ENCODE results near the gene PPP1R3G.

Gene PPP1R3G

DNA sequence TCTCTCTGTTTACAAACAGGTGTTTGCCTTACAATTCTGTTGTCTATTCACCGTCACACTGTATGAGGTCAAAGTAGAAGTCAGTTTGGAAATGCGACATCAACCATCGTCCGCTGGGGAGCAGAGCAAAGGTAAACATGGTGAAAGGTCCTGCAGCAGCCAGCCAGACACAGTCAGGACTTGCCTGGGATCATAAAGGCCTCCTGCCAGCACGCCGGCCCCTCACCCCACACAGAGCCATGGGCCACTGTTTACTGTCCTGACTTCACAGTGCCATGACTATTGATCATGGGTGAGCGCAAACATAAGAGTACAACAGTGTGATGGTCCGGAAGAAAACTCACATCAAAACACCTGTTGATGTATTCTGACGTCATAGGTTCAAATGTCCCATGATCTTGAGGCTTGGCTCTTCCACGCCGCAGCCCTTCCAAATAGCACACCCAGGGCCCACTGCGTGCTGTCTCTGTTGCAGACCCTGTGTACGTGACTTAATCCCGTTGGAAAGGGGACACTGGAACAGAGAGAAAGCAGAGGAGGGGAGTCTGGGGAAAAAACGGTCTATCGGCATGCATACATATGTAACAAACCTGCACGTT, 16.9 kb upstream of the PPP1R3G start:
- no peaks in the 10 kb centered on the region for H3K9me3 ChIP-seq (ENCODE audit: control insufficient read depth, low read length)
- no peak overlapping the region for H3K4me3 ChIP-seq (ENCODE audit: insufficient read depth, low read depth, low read length)

DNA sequence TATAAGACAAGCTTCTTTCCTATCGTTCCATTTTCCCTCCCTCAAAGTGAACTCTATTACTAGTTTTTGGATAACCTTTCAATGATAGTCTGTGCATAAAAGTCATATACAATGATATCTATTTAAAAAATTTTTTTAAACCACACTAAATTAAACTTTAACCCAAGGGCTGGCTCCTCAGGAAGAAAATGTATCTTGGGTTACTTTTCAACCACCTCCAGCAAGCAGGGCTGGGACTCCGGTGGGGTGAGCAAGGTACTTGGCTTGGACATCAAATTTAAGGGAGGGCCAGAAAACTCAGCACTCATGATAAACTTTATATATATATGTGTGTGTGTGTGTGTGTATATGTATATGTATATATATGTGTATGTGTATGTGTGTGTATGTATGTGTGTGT, 13.9 kb upstream of the PPP1R3G start:
- no peaks in the 10 kb centered on the region for H3K4me1 ChIP-seq (ENCODE audit: control insufficient read depth, insufficient read depth, low read length)
- no peak overlapping the region for H3K27ac ChIP-seq (ENCODE audit: insufficient read depth, low read depth, low read length, poor library complexity, severe bottlenecking)
- no peaks in the 10 kb centered on the region for H3K36me3 ChIP-seq (ENCODE audit: control insufficient read depth, insufficient read depth, low read length)
- no peaks in the 10 kb centered on the region for H3K27me3 ChIP-seq (ENCODE audit: control insufficient read depth, insufficient read depth, low read length, poor library complexity, severe bottlenecking)
- WGBS, 2 experiments, result 100% methylated on average over 1 of the region's 2 CpGs
- no peaks in the 10 kb centered on the region for H3K9me3 ChIP-seq (ENCODE audit: control insufficient read depth, low read length)
- H3K4me3 ChIP-seq (ENCODE audit: insufficient read depth, low read depth, low read length), result no peak overlapping the region

More for the DNA sequence above, 16.9 kb upstream of the PPP1R3G start:
- no peaks in the 10 kb centered on the region for H3K27me3 ChIP-seq (ENCODE audit: control insufficient read depth, insufficient read depth, low read length, poor library complexity, severe bottlenecking)
- H3K27ac ChIP-seq (ENCODE audit: insufficient read depth, low read depth, low read length, poor library complexity, severe bottlenecking), result no peak overlapping the region
- no peaks in the 10 kb centered on the region for H3K4me1 ChIP-seq (ENCODE audit: control insufficient read depth, insufficient read depth, low read length)
- WGBS, 2 experiments, result 93 to 94% methylated on average over 17 of the region's 17 CpGs
- no peaks in the 10 kb centered on the region for H3K36me3 ChIP-seq (ENCODE audit: control insufficient read depth, insufficient read depth, low read length)

DNA sequence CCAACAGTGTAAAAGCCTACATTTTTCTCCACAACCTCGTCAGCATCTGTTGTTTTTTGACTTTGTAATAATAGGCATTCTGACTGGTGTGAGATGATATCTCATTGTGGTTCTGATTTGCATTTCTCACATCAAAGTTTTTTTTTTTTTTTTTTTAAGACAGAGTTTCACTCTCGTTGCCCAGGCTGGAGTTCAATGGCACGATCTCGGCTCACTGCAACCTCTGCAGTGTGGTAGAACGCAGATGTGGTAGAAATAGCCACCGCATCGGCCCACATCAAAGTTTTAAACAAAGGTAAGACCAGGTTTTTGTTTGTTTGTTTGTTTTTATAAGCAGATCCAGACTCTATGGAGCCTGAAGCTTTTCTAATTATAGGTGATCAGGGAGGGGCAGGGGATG, 12.7 kb upstream of the PPP1R3G start:
- no peaks in the 10 kb centered on the region for H3K27me3 ChIP-seq (ENCODE audit: control insufficient read depth, insufficient read depth, low read length, poor library complexity, severe bottlenecking)
- H3K27ac ChIP-seq (ENCODE audit: insufficient read depth, low read depth, low read length, poor library complexity, severe bottlenecking), result no peak overlapping the region
- H3K4me1 ChIP-seq (ENCODE audit: control insufficient read depth, insufficient read depth, low read length), result no peaks in the 10 kb centered on the region
- H3K4me3 ChIP-seq (ENCODE audit: insufficient read depth, low read depth, low read length), result no peak overlapping the region
- 89 to 90% methylated on average over 6 to 7 of the region's 7 CpGs for WGBS, 2 experiments
- H3K9me3 ChIP-seq (ENCODE audit: control insufficient read depth, low read length), result no peaks in the 10 kb centered on the region
- no peaks in the 10 kb centered on the region for H3K36me3 ChIP-seq (ENCODE audit: control insufficient read depth, insufficient read depth, low read length)

DNA sequence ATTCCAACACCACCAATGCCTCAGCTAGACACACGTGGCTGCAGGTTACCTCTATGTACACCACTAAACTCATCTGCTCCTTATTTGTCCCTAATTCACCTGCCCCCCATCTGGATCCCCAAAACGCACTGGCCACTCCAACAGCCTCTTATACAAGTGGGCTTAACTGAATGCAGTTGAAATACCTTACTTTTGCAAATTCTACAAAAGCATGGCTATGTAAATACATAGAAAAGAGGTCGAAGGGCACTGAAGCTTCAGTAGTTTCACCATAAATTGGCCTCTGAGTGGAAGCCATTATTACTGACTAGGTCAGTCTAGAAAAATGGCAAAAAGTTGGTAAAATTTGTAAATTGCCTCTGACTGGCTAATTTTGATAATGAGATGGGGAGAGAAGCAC, 11.1 kb upstream of the PPP1R3G start:
- 83 to 91% methylated on average over 3 of the region's 3 CpGs for WGBS, 2 experiments
- no peaks in the 10 kb centered on the region for H3K4me1 ChIP-seq (ENCODE audit: control insufficient read depth, insufficient read depth, low read length)
- no peaks in the 10 kb centered on the region for H3K36me3 ChIP-seq (ENCODE audit: control insufficient read depth, insufficient read depth, low read length)

DNA sequence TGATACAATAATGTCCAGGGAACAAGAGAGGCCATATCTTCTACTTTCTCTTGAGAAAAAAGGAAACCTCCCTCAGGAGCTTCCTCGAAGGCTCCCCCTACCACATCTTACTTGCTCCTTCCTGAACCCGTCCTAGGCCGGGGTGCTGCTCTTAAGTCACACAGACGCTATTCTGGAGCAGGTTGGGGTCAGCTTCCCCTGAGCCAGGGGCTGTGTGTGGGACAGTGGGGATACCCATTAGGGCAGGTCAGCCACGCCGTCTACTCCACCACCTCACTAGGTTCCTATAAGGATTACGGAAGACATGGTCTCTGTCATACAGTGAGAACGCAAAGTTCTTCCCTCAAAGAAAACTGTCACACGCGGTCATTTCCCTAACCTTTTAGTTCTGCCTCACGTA, 8.2 kb upstream of the PPP1R3G start:
- Histone ChIP-seq H3K9me3 (ENCODE audit: control insufficient read depth, low read length) (no peaks in the 10 kb centered on the region), H3K36me3 (ENCODE audit: control insufficient read depth, insufficient read depth, low read length) (no peaks in the 10 kb centered on the region), H3K27ac (ENCODE audit: insufficient read depth, low read depth, low read length, poor library complexity, severe bottlenecking) (no peak overlapping the region), H3K4me3 (ENCODE audit: insufficient read depth, low read depth, low read length) (no peak overlapping the region), H3K4me1 (ENCODE audit: control insufficient read depth, insufficient read depth, low read length) (no peaks in the 10 kb centered on the region), H3K27me3 (ENCODE audit: control insufficient read depth, insufficient read depth, low read length, poor library complexity, severe bottlenecking) (no peaks in the 10 kb centered on the region)
- WGBS, 2 experiments, result 94 to 97% methylated on average over 11 of the region's 11 CpGs

More for the DNA sequence above, 11.1 kb upstream of the PPP1R3G start:
- no peak overlapping the region for H3K27ac ChIP-seq (ENCODE audit: insufficient read depth, low read depth, low read length, poor library complexity, severe bottlenecking)
- no peaks in the 10 kb centered on the region for H3K9me3 ChIP-seq (ENCODE audit: control insufficient read depth, low read length)
- no peaks in the 10 kb centered on the region for H3K27me3 ChIP-seq (ENCODE audit: control insufficient read depth, insufficient read depth, low read length, poor library complexity, severe bottlenecking)
- no peak overlapping the region for H3K4me3 ChIP-seq (ENCODE audit: insufficient read depth, low read depth, low read length)

DNA sequence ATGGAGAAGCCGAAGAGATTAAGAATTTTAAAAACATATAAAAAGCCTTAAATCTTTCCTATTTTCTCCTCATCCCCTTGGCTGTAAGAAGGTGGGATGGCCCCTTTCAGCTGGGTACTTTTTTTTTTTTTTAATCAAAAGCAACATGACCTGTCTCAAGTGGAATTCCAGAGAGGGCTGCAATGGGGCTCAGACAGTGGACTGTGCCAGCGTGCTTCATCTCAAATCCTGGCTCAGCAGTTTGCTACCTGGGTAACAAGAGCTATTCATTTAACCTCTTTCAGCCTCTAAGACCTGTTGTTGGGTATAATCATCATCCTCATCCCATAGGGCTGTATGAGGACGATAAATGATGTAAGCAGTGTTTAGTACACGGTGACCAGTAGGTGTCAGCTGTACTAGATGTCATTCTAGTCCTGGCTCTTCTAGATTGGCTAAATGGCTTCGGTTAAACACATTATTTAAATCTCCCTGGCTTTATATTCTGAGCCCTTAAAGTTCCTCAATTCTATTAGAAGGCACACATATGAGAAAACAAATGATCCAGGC, 6.9 kb upstream of the PPP1R3G start:
- 78 to 79% methylated on average over 4 to 5 of the region's 5 CpGs for WGBS, 2 experiments
- Histone ChIP-seq H3K27ac (ENCODE audit: insufficient read depth, low read depth, low read length, poor library complexity, severe bottlenecking) (no peak overlapping the region), H3K27me3 (ENCODE audit: control insufficient read depth, insufficient read depth, low read length, poor library complexity, severe bottlenecking) (peaks cover 10% of the 10 kb centered on the region), H3K9me3 (ENCODE audit: control insufficient read depth, low read length) (no peaks in the 10 kb centered on the region), H3K36me3 (ENCODE audit: control insufficient read depth, insufficient read depth, low read length) (no peaks in the 10 kb centered on the region), H3K4me3 (ENCODE audit: insufficient read depth, low read depth, low read length) (no peak overlapping the region), H3K4me1 (ENCODE audit: control insufficient read depth, insufficient read depth, low read length) (no peaks in the 10 kb centered on the region)

DNA sequence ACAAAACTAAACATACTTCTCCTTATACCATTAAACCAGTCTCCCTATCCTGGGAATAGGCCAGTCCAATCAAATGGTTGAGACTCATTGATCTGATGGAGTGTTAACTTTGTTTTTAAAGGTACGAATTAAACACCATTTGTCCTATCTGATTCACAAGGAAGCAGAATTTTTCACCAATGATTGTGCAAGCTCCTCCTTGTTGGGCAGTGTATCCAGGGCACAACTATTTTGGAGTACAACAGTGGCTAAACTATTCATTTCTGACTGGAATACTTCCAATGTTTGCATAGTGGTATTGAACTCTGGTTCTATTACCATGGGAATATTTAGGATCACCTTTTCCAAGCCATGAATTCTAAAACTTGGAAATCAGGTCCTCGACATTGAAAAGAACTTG, 5.4 kb upstream of the PPP1R3G start:
- Histone ChIP-seq H3K9me3 (ENCODE audit: control insufficient read depth, low read length) (no peaks in the 10 kb centered on the region), H3K27me3 (ENCODE audit: control insufficient read depth, insufficient read depth, low read length, poor library complexity, severe bottlenecking) (peaks cover 25% of the 10 kb centered on the region)
- WGBS, 2 experiments, result 89 to 90% methylated on average over 2 of the region's 2 CpGs

DNA sequence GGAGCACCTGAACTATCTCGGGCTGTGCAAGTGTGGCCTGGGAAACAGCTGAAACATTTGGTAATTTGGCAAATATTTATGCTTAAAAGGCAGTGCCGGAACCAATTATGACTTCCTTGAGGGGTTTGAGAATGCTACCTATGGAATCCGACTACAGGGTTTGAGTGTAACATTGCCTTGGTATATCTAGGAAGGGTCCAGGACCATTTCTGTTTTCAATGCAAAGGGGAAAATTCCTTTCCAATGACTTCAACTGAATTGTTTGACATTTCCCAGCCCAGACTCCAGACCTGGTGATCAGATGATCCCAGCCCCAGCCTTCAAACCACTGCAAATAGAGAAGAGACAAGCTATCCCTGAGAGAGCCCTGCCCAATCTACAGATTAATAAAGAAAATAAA, 4.6 kb upstream of the PPP1R3G start:
- H3K4me3 ChIP-seq (ENCODE audit: insufficient read depth, low read depth, low read length), result no peak overlapping the region
- H3K9me3 ChIP-seq (ENCODE audit: control insufficient read depth, low read length), result no peaks in the 10 kb centered on the region
- no peak overlapping the region for H3K27ac ChIP-seq (ENCODE audit: insufficient read depth, low read depth, low read length, poor library complexity, severe bottlenecking)
- no peaks in the 10 kb centered on the region for H3K36me3 ChIP-seq (ENCODE audit: control insufficient read depth, insufficient read depth, low read length)
- 74 to 77% methylated on average over 3 of the region's 3 CpGs for WGBS, 2 experiments
- peaks cover 7% of the 10 kb centered on the region for H3K4me1 ChIP-seq (ENCODE audit: control insufficient read depth, insufficient read depth, low read length)
- peaks cover 33% of the 10 kb centered on the region for H3K27me3 ChIP-seq (ENCODE audit: control insufficient read depth, insufficient read depth, low read length, poor library complexity, severe bottlenecking)

More for the DNA sequence above, 5.4 kb upstream of the PPP1R3G start:
- Histone ChIP-seq H3K27ac (ENCODE audit: insufficient read depth, low read depth, low read length, poor library complexity, severe bottlenecking) (no peak overlapping the region), H3K36me3 (ENCODE audit: control insufficient read depth, insufficient read depth, low read length) (no peaks in the 10 kb centered on the region), H3K4me3 (ENCODE audit: insufficient read depth, low read depth, low read length) (no peak overlapping the region), H3K4me1 (ENCODE audit: control insufficient read depth, insufficient read depth, low read length) (peaks cover under 1% of the 10 kb centered on the region)

DNA sequence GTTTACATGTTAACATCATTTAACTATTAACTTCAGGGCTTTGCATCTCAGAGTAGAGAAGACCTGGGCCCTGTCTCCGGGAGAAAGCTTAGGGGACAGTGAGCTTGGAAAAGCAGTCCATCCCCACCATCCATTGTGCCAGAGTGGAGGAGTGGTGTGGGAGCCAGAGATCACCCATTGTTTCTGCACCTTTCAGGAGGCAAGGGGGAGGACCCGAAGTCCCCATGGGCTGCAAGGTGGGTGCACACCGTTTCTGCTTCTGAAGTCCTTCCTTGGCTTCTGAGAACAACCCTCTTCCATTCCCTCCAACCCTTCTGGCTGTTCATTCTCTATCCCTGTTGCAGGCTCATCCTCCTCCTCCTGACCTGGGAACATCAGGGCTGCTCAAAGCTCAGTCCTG, 4.0 kb upstream of the PPP1R3G start:
- no peaks in the 10 kb centered on the region for H3K9me3 ChIP-seq (ENCODE audit: control insufficient read depth, low read length)
- H3K4me1 ChIP-seq (ENCODE audit: control insufficient read depth, insufficient read depth, low read length), result peaks cover 7% of the 10 kb centered on the region
- H3K36me3 ChIP-seq (ENCODE audit: control insufficient read depth, insufficient read depth, low read length), result no peaks in the 10 kb centered on the region
- 90 to 94% methylated on average over 3 of the region's 3 CpGs for WGBS, 2 experiments
- no peak overlapping the region for H3K4me3 ChIP-seq (ENCODE audit: insufficient read depth, low read depth, low read length)
- no peak overlapping the region for H3K27ac ChIP-seq (ENCODE audit: insufficient read depth, low read depth, low read length, poor library complexity, severe bottlenecking)
- peaks cover 39% of the 10 kb centered on the region for H3K27me3 ChIP-seq (ENCODE audit: control insufficient read depth, insufficient read depth, low read length, poor library complexity, severe bottlenecking)

DNA sequence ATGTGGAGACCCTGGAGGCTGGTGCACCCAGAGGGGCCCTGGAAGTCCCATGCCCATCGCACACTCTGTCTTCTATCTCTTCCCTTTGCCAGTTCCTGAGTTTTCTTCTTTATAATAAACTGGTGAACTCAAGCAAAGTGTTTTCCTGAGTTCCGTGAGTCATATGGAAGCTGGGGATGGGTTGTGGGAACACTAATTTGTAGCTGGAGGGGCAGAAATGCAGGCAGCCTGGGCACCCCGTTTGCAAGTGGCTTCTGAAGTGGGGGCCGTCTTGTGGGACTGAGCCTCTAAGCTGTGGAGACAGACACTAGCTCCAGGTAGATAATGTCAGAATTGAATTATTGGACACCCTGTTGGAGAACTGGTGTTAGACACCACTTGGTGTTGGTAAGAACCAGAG, 3.2 kb upstream of the PPP1R3G start:
- no peak overlapping the region for H3K4me3 ChIP-seq (ENCODE audit: insufficient read depth, low read depth, low read length)
- WGBS, 2 experiments, result 83 to 85% methylated on average over 4 of the region's 4 CpGs

More for the DNA sequence above, 3.2 kb upstream of the PPP1R3G start:
- H3K36me3 ChIP-seq (ENCODE audit: control insufficient read depth, insufficient read depth, low read length), result no peaks in the 10 kb centered on the region
- no peak overlapping the region for H3K27ac ChIP-seq (ENCODE audit: insufficient read depth, low read depth, low read length, poor library complexity, severe bottlenecking)
- peaks cover 7% of the 10 kb centered on the region for H3K4me1 ChIP-seq (ENCODE audit: control insufficient read depth, insufficient read depth, low read length)
- H3K9me3 ChIP-seq (ENCODE audit: control insufficient read depth, low read length), result no peaks in the 10 kb centered on the region
- peaks cover 47% of the 10 kb centered on the region for H3K27me3 ChIP-seq (ENCODE audit: control insufficient read depth, insufficient read depth, low read length, poor library complexity, severe bottlenecking)
